HepG2 (cell line): ENCODE results near the gene NDUFB10. TPM values are rescaled to one million over a fixed set of nuclear protein-coding genes. Genes with fewer than 3 reads are reported as not detected.

Source experiments
- ATAC-seq: fragments of 200-7000 bp; cut with Tn5 transposase; 3 replicates; pipeline ENCODE4 v1.9.1; 2020; ENCODE audit warnings: mild to moderate bottlenecking, moderate library complexity
- BruUV-seq: library from RNA; stranded (reverse); fragments of 400-500 nt; replicated peaks from 2 replicates; lab custom pipeline; 2021; lab: Mats Ljungman, UMichigan
- CTCF ChIA-PET: fragments of 300-600 bp; formaldehyde crosslinking; extraction: SDS; loops from one replicate; lab custom pipeline; 2021; ENCODE audit warnings: low total read pairs, inconsistent platforms, low intra/inter-chr PET ratio; lab: Yijun Ruan, JAX
- POLR2A ChIA-PET: fragments of 350-600 bp; sonication (Branson Sonifier 250); formaldehyde crosslinking; loops from one replicate; lab custom pipeline; 2020; ENCODE audit warnings: antibody characterized with exemption, inconsistent platforms; lab: Yijun Ruan, JAX
- DNase-seq: peaks from one replicate; pipeline ENCODE4 v3.0.0-alpha.2; 2015; ENCODE audit warnings: low spot score
- FAIRE-seq: peaks from 3 replicates; lab custom pipeline; 2011; peaks lifted over from hg19 to GRCh38; lab: Jason Lieb, UNC
- H2AFZ ChIP-seq: one replicate; pipeline ENCODE4 v1.6.1; 2011; ENCODE audit warnings: low read length, inconsistent platforms
- H3K27ac ChIP-seq: fragments of 300-600 bp; 3 replicates; pipeline ENCODE4 v1.8.0; 2011; ENCODE audit warnings: mixed run types, mild to moderate bottlenecking, mixed read lengths, low read length, inconsistent platforms; ENCODE audit not compliant: insufficient read depth; ENCODE audit errors: extremely low read length
- H3K27me3 ChIP-seq, 2 experiments: fragments of 200-600 bp in 1 of 2; 2 replicates in 1 of 2; 3 replicates in 1 of 2; pipeline versions ENCODE4 v1.6.0 to v1.8.0; 2011; ENCODE audit warnings: low read length in 2 of 2, mild to moderate bottlenecking in 2 of 2, moderate library complexity in 2 of 2, inconsistent platforms in 1 of 2; ENCODE audit not compliant: insufficient read depth in 2 of 2, control insufficient read depth in 1 of 2
- H3K36me3 ChIP-seq, 2 experiments: fragments of 200-600 bp in 1 of 2; replicated peaks in 1 of 2; 2 replicates in 1 of 2; 3 replicates in 1 of 2; pipeline versions ENCODE4 v1.5.1 to v1.8.0; 2011; ENCODE audit warnings: low read length in 2 of 2, inconsistent platforms in 1 of 2; ENCODE audit not compliant: insufficient read depth in 2 of 2, control insufficient read depth in 1 of 2
- H3K4me1 ChIP-seq: 2 replicates; pipeline ENCODE4 v1.5.1; 2012; ENCODE audit warnings: low read length, inconsistent platforms; ENCODE audit not compliant: insufficient read depth
- H3K4me2 ChIP-seq: 2 replicates; pipeline ENCODE4 v1.6.0; 2011; ENCODE audit warnings: low read depth, low read length, inconsistent platforms
- H3K4me3 ChIP-seq, 3 experiments: fragments of 200-600 bp in 1 of 3; sonication (generic), shearing (Covaris generic) in 1 of 3; replicated peaks in 1 of 3; 2 replicates each; pipeline ENCODE4 v1.5.1; 2011 to 2016; ENCODE audit warnings: low read length in 3 of 3, inconsistent platforms in 2 of 3, low read depth in 2 of 3, mild to moderate bottlenecking in 2 of 3, control low read depth in 1 of 3, mixed read lengths in 1 of 3; ENCODE audit not compliant: insufficient read depth in 1 of 3
- H3K79me2 ChIP-seq: one replicate; pipeline ENCODE4 v1.6.1; 2011; ENCODE audit warnings: low read length, inconsistent platforms; ENCODE audit not compliant: insufficient read depth
- H3K9ac ChIP-seq: 2 replicates; pipeline ENCODE4 v1.6.0; 2011; ENCODE audit warnings: mild to moderate bottlenecking, low read depth, low read length, inconsistent platforms; ENCODE audit not compliant: insufficient read depth
- H3K9me3 ChIP-seq: 2 replicates; pipeline ENCODE4 v1.5.1; 2012; ENCODE audit warnings: mild to moderate bottlenecking, low read length
- H4K20me1 ChIP-seq: 2 replicates; pipeline ENCODE4 v1.6.0; 2011; ENCODE audit warnings: inconsistent platforms, mild to moderate bottlenecking, low read length, moderate library complexity; ENCODE audit not compliant: insufficient read depth
- CEBPZ ChIP-seq: IDR thresholded peaks from 2 replicates; pipeline ENCODE4 v1.6.1; 2012; ENCODE audit warnings: low read length, improper control_type of control experiment
- NR2F6 ChIP-seq, 2 experiments: IDR thresholded peaks; 2 replicates each; pipeline ENCODE4 v1.6.1; 2016; ENCODE audit warnings: antibody characterized with exemption in 1 of 2, mild to moderate bottlenecking in 1 of 2
- RBFOX2 ChIP-seq: fragments of 200-400 bp; formaldehyde crosslinking; IDR thresholded peaks from 2 replicates; pipeline ENCODE4 v1.6.1; 2017; ENCODE audit warnings: low read depth, mild to moderate bottlenecking, low read length
- SRF ChIP-seq: IDR thresholded peaks from 2 replicates; pipeline ENCODE4 v1.6.1; 2011; ENCODE audit warnings: mild to moderate bottlenecking, low read depth, low read length, moderate library complexity
- WGBS: methylation state at CpG from one replicate; pipeline ENCODE4 v1.1.6; 2017; ENCODE audit warnings: low lambda C conversion rate; 5-methylcytosine and 5-hydroxymethylcytosine counted together
- in situ Hi-C: cut with HindIII; loops from 2 replicates; pipeline ENCODE4 v1.10.0; 2017; ENCODE audit warnings: low pct_unique_long_range_greater_than_20kb; ENCODE audit not compliant: extremely low pct_ligation_motif_present
- intact Hi-C: fragments of 100-400 bp; cut with micrococcal nuclease; formaldehyde crosslinking; loops from one replicate; pipeline ENCODE4 v1.10.0; 2022; ENCODE audit not compliant: unreplicated experiment
- polyA plus RNA-seq, 8 experiments: library from polyadenylated mRNA; depleted of rRNA in 3 of 8; stranded (reverse) in 7 of 8; unstranded in 1 of 8; fragments of >200 nt; fragmentation: Illumina TruSeq in 4 of 8; extraction: Trizol in 4 of 8; gene quantifications; 2 replicates each; pipeline versions ENCODE4 v1.2.1 to v1.2.3, GENCODE V29; 2011 to 2016; ENCODE audit warnings: low read depth in 4 of 8, missing spikeins in 1 of 8, mixed read lengths in 1 of 8; ENCODE audit not compliant: insufficient read depth in 1 of 8
- total RNA-seq, 5 experiments: library from RNA; depleted of rRNA; stranded (reverse); fragments of >200 nt; fragmentation: Illumina TruSeq; extraction: Trizol; gene quantifications; 2 replicates each; pipeline ENCODE4 v1.2.3, GENCODE V29; 2016; ENCODE audit warnings: low read depth in 1 of 5
- TF ChIP-seq, protein P1 (sequence below): sonication (generic); formaldehyde crosslinking; IDR thresholded peaks from 2 replicates; pipeline ENCODE4 v1.5.1; 2020; ENCODE audit warnings: mild to moderate bottlenecking, missing genetic modification reagents, moderate library complexity

NDUFB10 gene
- total and polyA plus RNA-seq, 2 of the 13 experiments (the other 11 are each of a cell fraction or from before 2014, with no cell fraction given), result 68.6 to 157 TPM

DNA sequence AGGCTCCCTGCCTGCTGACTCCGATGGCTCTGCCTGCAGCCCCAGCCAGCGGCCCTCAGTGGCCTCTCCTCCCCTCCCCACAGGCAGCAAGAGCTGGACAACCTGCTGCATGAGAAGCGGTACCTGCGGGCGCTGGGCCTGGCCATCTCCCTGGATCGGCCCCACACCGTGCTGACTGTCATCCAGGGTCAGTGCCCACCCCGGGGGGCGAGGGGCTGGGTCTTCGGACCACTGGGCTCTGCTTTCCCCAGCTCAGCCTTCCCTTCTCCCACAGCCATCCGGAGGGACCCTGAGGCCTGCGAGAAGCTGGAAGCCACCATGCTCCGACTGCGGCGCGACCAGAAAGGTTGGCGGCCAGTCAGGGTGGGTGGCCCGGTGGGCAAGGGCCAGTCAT is 18.5 kb downstream of the NDUFB10 start:
- WGBS, result 100% methylated on average over 2 of the region's 18 CpGs
- H3K79me2 ChIP-seq, result peaks cover 7% of the 10 kb centered on the region
- H3K9me3 ChIP-seq, result no peaks in the 10 kb centered on the region
- ChIA-PET POLR2A (interaction anchor here (0.6 to 1.4 kb wide), 3 partner anchors 13 to 145 kb away, joined by 3 to 6 read pairs (median 4); partner anchors contain the start of gene RPS2), CTCF (no interaction called here)
- no peaks in the 10 kb centered on the region for H4K20me1 ChIP-seq
- peaks cover 24% of the 10 kb centered on the region for H3K4me1 ChIP-seq
- no peak overlapping the region for H3K9ac ChIP-seq
- H3K4me3 ChIP-seq, result no peak overlapping the region
- no peak overlapping the region for H3K4me2 ChIP-seq
- no peak overlapping the region for H2AFZ ChIP-seq
- in situ Hi-C loops, result no loop called here
- TF ChIP-seq SRF (no peak), NR2F6 (IDR thresholded peaks at IDR 0.05) (no peak), NR2F6 (CRISPR knock-in tag; IDR thresholded peaks at IDR 0.05) (no peak), RBFOX2 (peak; percentile 31; the same call in 1 of the 2 replicates), CEBPZ (no peak)
- TF ChIP-seq, protein P1, sequence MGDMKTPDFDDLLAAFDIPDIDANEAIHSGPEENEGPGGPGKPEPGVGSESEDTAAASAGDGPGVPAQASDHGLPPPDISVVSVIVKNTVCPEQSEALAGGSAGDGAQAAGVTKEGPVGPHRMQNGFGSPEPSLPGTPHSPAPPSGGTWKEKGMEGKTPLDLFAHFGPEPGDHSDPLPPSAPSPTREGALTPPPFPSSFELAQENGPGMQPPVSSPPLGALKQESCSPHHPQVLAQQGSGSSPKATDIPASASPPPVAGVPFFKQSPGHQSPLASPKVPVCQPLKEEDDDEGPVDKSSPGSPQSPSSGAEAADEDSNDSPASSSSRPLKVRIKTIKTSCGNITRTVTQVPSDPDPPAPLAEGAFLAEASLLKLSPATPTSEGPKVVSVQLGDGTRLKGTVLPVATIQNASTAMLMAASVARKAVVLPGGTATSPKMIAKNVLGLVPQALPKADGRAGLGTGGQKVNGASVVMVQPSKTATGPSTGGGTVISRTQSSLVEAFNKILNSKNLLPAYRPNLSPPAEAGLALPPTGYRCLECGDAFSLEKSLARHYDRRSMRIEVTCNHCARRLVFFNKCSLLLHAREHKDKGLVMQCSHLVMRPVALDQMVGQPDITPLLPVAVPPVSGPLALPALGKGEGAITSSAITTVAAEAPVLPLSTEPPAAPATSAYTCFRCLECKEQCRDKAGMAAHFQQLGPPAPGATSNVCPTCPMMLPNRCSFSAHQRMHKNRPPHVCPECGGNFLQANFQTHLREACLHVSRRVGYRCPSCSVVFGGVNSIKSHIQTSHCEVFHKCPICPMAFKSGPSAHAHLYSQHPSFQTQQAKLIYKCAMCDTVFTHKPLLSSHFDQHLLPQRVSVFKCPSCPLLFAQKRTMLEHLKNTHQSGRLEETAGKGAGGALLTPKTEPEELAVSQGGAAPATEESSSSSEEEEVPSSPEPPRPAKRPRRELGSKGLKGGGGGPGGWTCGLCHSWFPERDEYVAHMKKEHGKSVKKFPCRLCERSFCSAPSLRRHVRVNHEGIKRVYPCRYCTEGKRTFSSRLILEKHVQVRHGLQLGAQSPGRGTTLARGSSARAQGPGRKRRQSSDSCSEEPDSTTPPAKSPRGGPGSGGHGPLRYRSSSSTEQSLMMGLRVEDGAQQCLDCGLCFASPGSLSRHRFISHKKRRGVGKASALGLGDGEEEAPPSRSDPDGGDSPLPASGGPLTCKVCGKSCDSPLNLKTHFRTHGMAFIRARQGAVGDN, result no peak
- FAIRE-seq (no peak), ATAC-seq (no peak), DNase-seq (no peak)
- H3K36me3 ChIP-seq, result peaks cover 21 to 34% of the 10 kb centered on the region in 2 experiments; a peak in 3 of 5 replicates
- no TSS peak for BruUV-seq
- H3K27ac ChIP-seq, result no peak overlapping the region
- H3K27me3 ChIP-seq, result no peaks in the 10 kb centered on the region
- intact Hi-C loops, result no loop called here
